ENCODE measurements around the gene RACK1.

DNA sequence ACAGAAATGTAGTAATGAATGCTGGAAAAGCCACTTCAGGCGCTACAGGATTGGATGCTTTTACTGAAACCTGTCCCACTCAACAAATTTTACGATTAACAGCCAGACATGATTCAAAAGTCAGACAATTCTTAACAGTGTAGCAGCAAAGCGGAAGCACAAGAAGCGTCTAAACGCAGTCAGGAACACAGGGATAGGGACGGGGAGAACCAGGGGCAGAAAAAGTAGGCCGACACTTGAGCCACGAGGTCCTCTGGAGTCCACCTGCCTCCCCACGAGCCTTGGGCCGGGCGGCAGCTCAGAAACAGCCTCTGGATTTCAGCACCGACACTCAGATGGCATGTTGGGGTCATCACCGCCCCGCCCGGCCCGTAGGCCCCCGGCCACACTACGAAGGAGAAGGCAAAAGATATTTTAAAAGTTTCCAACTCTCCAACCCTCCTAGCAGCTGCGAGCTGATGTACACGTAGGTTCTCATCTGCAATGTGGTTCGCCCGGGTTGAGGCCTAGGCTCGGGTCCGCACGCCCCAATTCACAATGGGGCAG, 615 bp downstream of the RACK1 start:
- TF ChIP-seq E2F6 (IDR thresholded peaks at IDR 0.05) = no peak
- TF ChIP-seq, protein P1, sequence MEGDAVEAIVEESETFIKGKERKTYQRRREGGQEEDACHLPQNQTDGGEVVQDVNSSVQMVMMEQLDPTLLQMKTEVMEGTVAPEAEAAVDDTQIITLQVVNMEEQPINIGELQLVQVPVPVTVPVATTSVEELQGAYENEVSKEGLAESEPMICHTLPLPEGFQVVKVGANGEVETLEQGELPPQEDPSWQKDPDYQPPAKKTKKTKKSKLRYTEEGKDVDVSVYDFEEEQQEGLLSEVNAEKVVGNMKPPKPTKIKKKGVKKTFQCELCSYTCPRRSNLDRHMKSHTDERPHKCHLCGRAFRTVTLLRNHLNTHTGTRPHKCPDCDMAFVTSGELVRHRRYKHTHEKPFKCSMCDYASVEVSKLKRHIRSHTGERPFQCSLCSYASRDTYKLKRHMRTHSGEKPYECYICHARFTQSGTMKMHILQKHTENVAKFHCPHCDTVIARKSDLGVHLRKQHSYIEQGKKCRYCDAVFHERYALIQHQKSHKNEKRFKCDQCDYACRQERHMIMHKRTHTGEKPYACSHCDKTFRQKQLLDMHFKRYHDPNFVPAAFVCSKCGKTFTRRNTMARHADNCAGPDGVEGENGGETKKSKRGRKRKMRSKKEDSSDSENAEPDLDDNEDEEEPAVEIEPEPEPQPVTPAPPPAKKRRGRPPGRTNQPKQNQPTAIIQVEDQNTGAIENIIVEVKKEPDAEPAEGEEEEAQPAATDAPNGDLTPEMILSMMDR (IDR thresholded peaks at IDR 0.05; ENCODE audit: control extremely low read depth in 1 of 3, insufficient read depth in 1 of 3, low read depth in 1 of 3, low read length in 3 of 3) = no peak
- TF ChIP-seq POLR2AphosphoS5 (IDR thresholded peaks at IDR 0.05; ENCODE audit: low read depth, low read length) = no peak; the same call in 1 of the 2 replicates
- no peak for TF ChIP-seq EGR1 (IDR thresholded peaks at IDR 0.05; ENCODE audit: borderline replicate concordance, low read depth, low read length)
- TF ChIP-seq GABPA (IDR thresholded peaks at IDR 0.05; ENCODE audit: borderline replicate concordance, insufficient read depth, low read length) = no peak
- no peak for TF ChIP-seq KDM4A (IDR thresholded peaks at IDR 0.05; ENCODE audit: low read depth, low read length, severe bottlenecking)
- no peak for TF ChIP-seq EZH2 (IDR thresholded peaks at IDR 0.05; ENCODE audit: low read depth, low read length, severe bottlenecking)
- TF ChIP-seq SRF (IDR thresholded peaks at IDR 0.05; ENCODE audit: low read depth, low read length) = no peak
- no peak for TF ChIP-seq CBX5 (IDR thresholded peaks at IDR 0.05; ENCODE audit: low read depth, low read length)
- TF ChIP-seq ZNF274 (IDR thresholded peaks at IDR 0.05; ENCODE audit: borderline replicate concordance, extremely low read depth, low read length) = no peak
- no peak for TF ChIP-seq CBX8 (IDR thresholded peaks at IDR 0.05; ENCODE audit: borderline replicate concordance, low read depth, low read length)
- TF ChIP-seq RAD21 (IDR thresholded peaks at IDR 0.05 in 1 of 2, conservative IDR thresholded peaks at IDR 0.05 in 1 of 2; ENCODE audit: low read depth in 2 of 2, low read length in 2 of 2) = no peak
